Left ventricle myocardium superior (tissue), 1 donor: ENCODE measurements around the gene RAB10. TPM values are rescaled to one million over a fixed set of nuclear protein-coding genes. Genes with fewer than 3 reads are reported as not detected.
"Not testable (repeated sequence)": the region's sequence is repeated elsewhere in the genome, so short reads cannot be mapped to it uniquely, and the experiment has no call there.

ENCODE experiments used
- ATAC-seq: fragments of 200-7000 bp; cut with Tn5 transposase; one replicate; pipeline ENCODE4 v1.9.1; 2020; ENCODE audit warnings: mild to moderate bottlenecking, moderate library complexity
- DNase-seq: peaks from one replicate; pipeline ENCODE4 v3.0.0-alpha.2; 2020
- intact Hi-C: fragments of 100-400 bp; cut with micrococcal nuclease; formaldehyde crosslinking; loops from one replicate; pipeline ENCODE4 v1.11.0; 2022
- total RNA-seq: library from RNA; stranded (reverse); fragmentation: NEBNext Ultra II Directional; extraction: Animal tissue kit (Norgen Biotek cat#: 25700); gene quantifications from one replicate; pipeline ENCODE4 v1.2.1, GENCODE V29; 2021
- donor health status: DM: no; HTN: yes; CAD: no; lungs with severe emphysema.

RAB10 gene
- total RNA-seq, 1 donor from 2014 or later = 101 TPM

- peak; percentile 49 for DNase-seq
- ATAC-seq = peak; percentile 91
- intact Hi-C loops = no loop called here
Measured at GRCh38 chr2:26011990-26012856, 21.7 kb upstream of the RAB10 start.

DNA sequence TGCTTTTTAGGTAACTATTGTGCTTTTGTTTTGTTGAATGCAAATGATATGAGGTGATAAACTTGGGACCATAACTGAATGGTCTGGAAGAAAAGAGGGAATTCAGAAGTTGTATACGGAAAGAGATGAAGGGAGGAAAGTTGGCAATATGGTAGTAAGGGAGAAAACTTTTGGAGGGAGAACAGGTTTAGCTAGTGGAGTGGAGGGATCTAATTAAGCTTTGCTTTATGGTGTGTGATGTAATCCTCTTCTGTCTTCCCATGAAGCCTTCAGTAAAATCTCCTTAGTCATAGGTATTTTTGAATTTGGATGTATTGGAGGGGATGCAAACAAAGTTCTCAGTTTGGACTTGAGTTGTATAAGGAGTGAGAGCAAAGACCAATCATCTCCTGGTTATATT is 20.2 kb upstream of the RAB10 start:
- intact Hi-C loops = no loop called here
- ATAC-seq = no peak
- DNase-seq = no peak

- DNase-seq (no peak), ATAC-seq (no peak)
- intact Hi-C loops = no loop called here
Measured at GRCh38 chr2:26016012-26016705, 17.7 kb upstream of the RAB10 start.

DNA sequence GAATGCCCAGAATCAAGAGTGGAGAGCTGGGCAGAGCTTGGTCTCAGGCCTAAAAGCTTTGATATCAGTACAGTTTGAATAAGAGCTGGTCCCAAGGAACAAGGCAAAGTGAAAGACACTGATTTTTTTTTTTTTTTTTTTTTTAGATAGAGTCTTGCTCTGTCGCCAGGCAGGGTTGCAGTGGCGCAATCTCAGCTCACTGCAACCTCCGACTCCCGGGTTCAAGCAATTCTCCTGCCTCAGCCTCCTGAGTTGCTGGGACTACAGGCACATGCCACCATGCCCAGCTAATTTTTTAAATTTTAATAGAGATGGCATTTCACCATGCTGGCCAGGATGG is 17.2 kb upstream of the RAB10 start:
- intact Hi-C loops, DNase-seq, ATAC-seq: not testable (repeated sequence)

DNA sequence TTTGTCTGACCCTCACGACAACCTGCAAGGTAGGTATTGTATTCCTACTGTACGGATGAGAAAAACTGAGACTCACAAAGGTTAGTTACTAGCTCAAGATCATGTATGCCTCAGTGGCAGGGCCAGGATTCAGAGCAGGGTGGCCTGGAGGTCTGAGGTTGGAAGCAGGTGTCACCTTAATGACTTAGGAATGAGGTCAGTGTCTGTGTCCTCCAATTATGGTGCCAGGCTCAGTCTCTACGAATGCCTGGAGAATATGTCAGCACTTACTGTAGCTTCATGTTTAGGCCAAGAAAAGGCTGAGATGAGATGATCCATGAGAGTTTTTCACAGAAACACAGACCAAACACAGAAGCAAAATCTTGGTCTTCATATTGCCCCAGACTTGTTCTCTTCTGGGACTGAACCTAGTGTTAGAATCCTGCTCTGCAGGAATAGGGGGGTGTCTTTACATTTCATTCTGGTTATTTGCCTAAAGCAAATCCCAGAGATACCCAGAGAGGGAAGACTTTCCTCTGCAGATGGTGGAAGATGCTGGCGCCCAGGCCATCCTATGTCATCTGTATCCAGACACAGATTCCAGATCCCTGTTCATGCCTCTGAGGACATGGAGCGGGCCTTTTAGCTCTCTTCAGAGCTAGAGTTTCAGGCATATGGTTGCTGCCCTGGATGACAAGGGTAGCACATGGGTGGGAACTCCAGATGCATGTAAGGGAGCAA is 16.3 kb upstream of the RAB10 start:
- DNase-seq = no peak
- intact Hi-C loops = no loop called here
- no peak for ATAC-seq

GRCh38 chr2:26018184-26019055 is 15.5 kb upstream of the RAB10 start:
- DNase-seq = peak; percentile 75
- intact Hi-C loops = no loop called here
- peak; percentile 99 for ATAC-seq

GRCh38 chr2:26020231-26020640 is 13.6 kb upstream of the RAB10 start:
- ATAC-seq = no peak
- DNase-seq = no peak
- intact Hi-C loops = no loop called here

DNA sequence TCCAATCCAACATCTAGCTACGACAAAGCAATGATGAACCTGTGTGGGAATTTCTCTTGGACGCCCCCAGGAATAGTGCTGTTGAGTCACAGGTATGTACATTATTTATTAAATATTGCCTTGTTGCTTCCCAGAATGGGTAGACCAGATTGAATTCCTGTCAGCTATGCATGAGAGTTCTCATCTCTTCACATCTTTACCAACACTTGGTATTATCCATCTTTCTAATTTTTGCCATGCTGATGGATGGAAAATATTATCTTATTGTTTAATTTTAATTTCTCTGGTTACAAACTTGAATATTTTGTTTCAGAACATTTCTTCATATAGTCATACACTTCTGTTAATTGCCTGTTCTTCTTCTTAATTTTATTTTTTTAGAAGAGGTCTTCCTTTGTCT is 9.6 kb upstream of the RAB10 start:
- DNase-seq (no peak), ATAC-seq (no peak)
- intact Hi-C loops = no loop called here

GRCh38 chr2:26025509-26025908 is 8.4 kb upstream of the RAB10 start:
- ATAC-seq (no peak), DNase-seq (no peak)
- intact Hi-C loops = no loop called here

GRCh38 chr2:26028083-26028482 is 5.8 kb upstream of the RAB10 start:
- intact Hi-C loops, DNase-seq, ATAC-seq: not testable (repeated sequence)

DNA sequence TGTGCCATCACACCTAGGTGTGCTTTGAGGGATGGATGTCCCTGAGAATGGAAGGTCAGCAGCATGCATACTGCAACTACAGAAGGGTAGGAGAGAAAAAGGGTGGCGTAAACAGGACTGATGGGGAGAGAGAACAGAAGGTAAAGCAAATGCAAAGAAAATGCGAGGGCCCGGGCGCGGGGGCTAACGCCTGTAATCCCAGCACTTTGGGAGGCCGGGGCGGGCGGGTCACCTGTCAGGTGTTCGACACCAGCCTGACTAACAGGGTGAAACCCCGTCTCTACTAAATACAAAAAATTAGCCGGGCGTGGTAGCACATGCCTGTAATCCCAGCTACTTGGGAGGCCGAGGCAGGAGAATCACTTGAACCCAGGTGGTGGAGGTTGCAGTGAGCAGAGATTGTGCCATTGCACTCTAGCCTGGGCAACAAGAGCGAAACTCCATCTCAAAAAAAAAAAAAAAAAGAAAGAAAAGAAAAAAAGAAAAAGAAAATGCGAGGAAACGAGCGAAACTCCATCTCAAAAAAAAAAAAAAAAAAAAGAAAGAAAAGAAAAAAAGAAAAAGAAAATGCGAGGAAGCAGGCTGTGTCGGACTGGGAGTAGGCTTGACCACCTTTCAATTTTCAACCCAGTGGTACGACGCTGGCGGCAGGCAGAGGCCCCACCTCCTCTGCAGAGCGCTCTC is 1.2 kb upstream of the RAB10 start:
- ATAC-seq = peak; percentile 46
- peak; percentile 37 for DNase-seq
- intact Hi-C loops = not testable (repeated sequence)

- DNase-seq (peak; percentile 65), ATAC-seq (peak; percentile 54)
- intact Hi-C loops = no loop called here
Measured at GRCh38 chr2:26033270-26033817, 540 bp upstream of the RAB10 start.

- intact Hi-C loops = no loop called here
- ATAC-seq = no peak
- no peak for DNase-seq
Measured at GRCh38 chr2:26034637-26034992, 731 bp downstream of the RAB10 start.

DNA sequence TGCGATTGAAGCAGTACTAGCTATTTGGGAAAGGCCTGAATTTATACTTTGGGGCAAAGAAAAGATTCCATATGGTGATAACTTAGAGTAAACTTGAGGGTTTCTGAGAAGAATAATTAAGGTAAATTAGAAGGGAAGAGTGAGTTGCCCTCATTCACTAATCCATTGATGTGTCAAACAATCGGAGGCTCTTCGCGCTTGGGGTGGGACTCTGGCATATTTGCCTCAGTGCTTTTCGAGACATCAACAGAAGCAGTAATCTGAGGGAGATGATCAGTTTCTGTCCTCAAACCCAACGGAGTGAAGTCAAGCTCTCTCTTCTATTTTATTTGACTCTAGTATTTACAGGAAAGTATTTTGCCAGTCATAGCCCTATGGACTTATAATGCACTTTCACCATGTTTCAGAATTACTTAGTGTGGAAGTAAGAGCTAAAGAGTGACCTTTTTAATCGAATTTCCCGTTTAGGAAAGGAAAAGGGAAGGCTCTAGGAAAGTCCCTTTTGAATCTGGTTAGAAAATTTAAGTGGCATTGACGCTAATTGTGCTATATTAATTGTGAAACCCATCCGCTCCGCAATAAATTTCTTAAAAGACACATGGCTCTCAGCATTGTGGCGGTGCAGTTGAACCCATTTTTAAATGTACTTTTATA is 1.3 kb downstream of the RAB10 start:
- DNase-seq (no peak), ATAC-seq (no peak)
- intact Hi-C loops = no loop called here

- DNase-seq = no peak
- intact Hi-C loops = no loop called here
- ATAC-seq = no peak
Measured at GRCh38 chr2:26039603-26040323, 5.9 kb downstream of the RAB10 start.

DNA sequence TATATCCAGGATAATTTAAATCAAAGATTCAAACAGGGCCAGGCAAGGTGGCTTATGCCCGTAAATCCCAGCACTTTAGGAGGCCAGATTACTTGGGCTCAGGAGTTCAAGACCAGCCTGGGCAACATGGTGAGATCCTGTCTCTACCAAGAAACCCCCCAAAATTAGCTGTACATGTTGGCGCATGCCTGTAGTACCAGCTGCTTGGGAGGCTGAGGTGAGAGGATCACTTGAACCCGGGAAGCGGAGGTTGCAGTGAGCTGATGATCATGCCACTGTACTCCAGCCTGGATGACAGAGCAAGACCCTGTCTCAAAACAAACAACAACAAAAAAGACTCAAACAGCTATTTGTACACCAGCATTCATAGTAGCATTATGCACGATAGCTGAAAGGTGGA is 9.2 kb downstream of the RAB10 start:
- ATAC-seq (no peak), DNase-seq (no peak)
- intact Hi-C loops = no loop called here
